Mesenteric fat pad (tissue), 1 donor: ENCODE measurements around the gene PAMR1. TPM values are rescaled to one million over a fixed set of nuclear protein-coding genes. Genes with fewer than 3 reads are reported as not detected.
"Not testable (repeated sequence)": the region's sequence is repeated elsewhere in the genome, so short reads cannot be mapped to it uniquely, and the experiment has no call there.

Source experiments
- DNase-seq: peaks from one replicate; pipeline ENCODE4 v3.0.0-alpha.2; 2020; ENCODE audit warnings: low spot score
- long read RNA-seq: library from polyadenylated mRNA; unstranded; transcript quantifications from one replicate; pipeline ENCODE4 v2.0.0, GENCODE V29; 2020
- total RNA-seq: library from RNA; stranded (reverse); fragmentation: NEBNext Ultra II Directional; extraction: Animal tissue kit (Norgen Biotek cat#: 25700); gene quantifications from one replicate; pipeline ENCODE4 v1.2.1, GENCODE V29; 2021
- donor health status: DM: yes; HTN: yes; CAD: no.

PAMR1 gene
- 30.8 TPM for total RNA-seq
- long read RNA-seq, transcript PAMR1-207 (11 exons, 3,142 nt) = major isoform, 55 of 78 reads
- long read RNA-seq, transcript PAMR1-209 (12 exons, 2,785 nt) = minor isoform, 14 of 78 reads
- long read RNA-seq, partial matches to known transcripts = 7 of 78 reads
- long read RNA-seq, other reads (novel, unspliced or antisense) = 1 of 78 reads

- DNase-seq = no peak
Observed at GRCh38 chr11:35525501-35526175, at the start of gene PAMR1. Gene PAMR1 (minus strand): TSS chr11:35525616. CDS start chr11:35525585, 31 bp downstream.

GRCh38 chr11:35571696-35572095 is 46.3 kb upstream of the PAMR1 start:
- no peak for DNase-seq

- no peak for DNase-seq
Observed at GRCh38 chr11:35567737-35568465, 42.5 kb upstream of the PAMR1 start.

GRCh38 chr11:35566885-35567284 is 41.5 kb upstream of the PAMR1 start:
- DNase-seq = no peak

- DNase-seq = no peak
Observed at GRCh38 chr11:35566181-35566580, 40.8 kb upstream of the PAMR1 start.

- DNase-seq = no peak
Observed at GRCh38 chr11:35564245-35564595, 38.8 kb upstream of the PAMR1 start.

GRCh38 chr11:35563484-35564244 is 38.2 kb upstream of the PAMR1 start:
- DNase-seq = no peak

- DNase-seq = no peak
Observed at GRCh38 chr11:35559949-35560348, 34.5 kb upstream of the PAMR1 start.

GRCh38 chr11:35558513-35558912 is 33.1 kb upstream of the PAMR1 start:
- DNase-seq = no peak

GRCh38 chr11:35555488-35555887 is 30.1 kb upstream of the PAMR1 start:
- DNase-seq = no peak

- no peak for DNase-seq
Observed at GRCh38 chr11:35554491-35555437, 29.3 kb upstream of the PAMR1 start.

- no peak for DNase-seq
Observed at GRCh38 chr11:35553831-35554230, 28.4 kb upstream of the PAMR1 start.

- DNase-seq = no peak
Observed at GRCh38 chr11:35553021-35553420, 27.6 kb upstream of the PAMR1 start.

GRCh38 chr11:35552616-35553015 is 27.2 kb upstream of the PAMR1 start:
- DNase-seq = no peak

GRCh38 chr11:35550374-35551036 is 25.1 kb upstream of the PAMR1 start:
- no peak for DNase-seq

- DNase-seq = no peak
Observed at GRCh38 chr11:35549787-35550186, 24.4 kb upstream of the PAMR1 start.

GRCh38 chr11:35548925-35549561 is 23.6 kb upstream of the PAMR1 start:
- no peak for DNase-seq

GRCh38 chr11:35547995-35548394 is 22.6 kb upstream of the PAMR1 start:
- DNase-seq = not testable (repeated sequence)

GRCh38 chr11:35546317-35546716 is 20.9 kb upstream of the PAMR1 start:
- no peak for DNase-seq
